C1 segment of cervical spinal cord (tissue), 14 donors: ENCODE results near the gene POLR1A.

Experiments
- DNase-seq, 14 donors: peaks; one replicate each; lab custom pipeline; 2025; lab: John Stamatoyannopoulos, UW

The POLR1A gene

DNA sequence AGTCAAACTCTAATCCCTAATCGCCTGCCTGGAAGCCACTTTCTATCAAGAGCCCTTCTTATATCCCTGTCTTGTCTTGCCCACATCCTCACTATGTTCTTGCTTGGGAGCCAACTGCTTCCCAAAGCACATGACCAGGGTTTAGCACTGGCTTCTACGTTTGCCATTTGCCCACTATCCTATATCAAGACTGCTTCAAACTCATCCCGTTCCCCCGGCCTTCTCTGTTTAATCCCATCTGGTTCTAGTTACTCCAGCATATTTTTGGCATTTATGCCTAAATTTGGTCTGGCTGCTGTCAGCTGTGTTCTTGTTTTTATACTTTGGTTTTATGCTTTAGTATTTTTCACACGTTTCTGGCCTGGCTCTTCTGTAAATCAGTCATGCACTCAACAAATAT, 40.2 kb downstream of the POLR1A start:
- no peak for DNase-seq

DNA sequence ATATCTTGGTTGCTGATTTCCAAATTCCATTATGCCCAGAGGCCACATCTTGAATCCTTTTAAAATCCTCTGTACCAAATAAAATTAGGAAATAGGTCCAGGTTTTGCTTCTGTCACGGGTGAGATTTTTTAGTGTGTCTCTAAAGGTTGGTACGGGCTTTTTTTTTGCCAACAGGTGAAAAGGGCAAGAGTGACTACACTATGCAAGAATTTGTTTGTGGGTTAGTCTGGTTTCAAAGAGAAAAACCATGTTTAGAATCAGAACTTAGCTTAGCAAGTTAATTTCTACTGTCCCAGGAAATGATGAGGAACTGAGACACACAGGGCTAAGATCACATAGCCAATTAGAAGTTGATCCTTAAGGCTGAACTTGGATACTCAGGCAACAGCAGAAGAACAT, 41.7 kb downstream of the POLR1A start:
- no peak for DNase-seq

DNA sequence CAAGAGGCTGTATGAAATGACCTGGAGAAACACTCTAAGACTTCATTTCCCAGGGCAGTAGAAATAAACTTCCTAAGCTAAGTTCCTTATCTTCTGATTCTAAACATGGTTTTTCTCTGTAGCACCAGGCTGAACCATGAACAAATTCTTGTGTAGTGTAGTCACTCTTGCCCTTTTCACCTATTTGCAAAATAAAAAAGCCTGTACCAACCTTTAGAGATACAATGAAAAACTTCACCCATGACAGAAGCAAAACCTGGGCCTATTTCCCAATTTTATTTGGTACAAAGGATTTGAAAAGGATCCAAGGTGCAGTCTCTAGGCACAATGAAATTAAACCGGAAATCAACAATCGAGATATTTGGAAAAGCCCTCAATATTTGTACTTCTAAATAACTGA, 43.6 kb downstream of the POLR1A start:
- no peak for DNase-seq

DNA sequence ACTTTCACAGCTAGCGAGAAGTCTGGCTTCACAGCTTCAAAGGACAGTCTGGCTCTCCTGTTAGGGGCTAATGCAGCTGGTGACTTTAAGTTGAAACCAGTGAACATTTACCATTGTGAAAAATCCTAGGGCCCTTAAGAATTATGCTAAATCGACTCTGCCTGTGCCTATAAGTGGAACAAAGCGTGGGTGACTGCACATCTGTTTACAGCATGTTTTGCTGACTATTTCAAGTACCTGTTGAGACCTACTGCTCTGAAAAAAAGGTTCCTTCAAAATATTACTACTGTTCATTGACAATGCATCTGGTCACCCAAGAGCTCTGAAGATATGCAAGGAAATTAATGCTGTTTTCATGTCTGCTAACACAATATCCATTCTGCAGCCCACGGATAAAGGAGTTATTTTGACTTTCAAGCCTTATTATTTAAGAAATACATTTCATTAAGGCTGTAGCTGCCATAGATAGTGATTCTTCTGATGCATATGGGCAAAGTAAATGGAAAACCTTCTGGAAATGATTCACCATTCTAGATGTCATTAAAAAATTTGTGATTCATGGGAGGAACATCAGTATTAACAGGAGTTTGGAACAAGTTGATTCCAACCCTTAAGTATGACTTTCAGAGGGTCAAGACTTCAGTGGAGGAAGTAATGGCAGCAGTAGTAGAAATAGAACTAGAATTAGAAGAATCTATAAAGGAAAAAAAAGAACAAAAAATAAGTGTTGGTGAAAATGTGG, 48.9 kb downstream of the POLR1A start:
- no peak for DNase-seq

GRCh38 chr2:86055314-86055713, 50.4 kb downstream of the POLR1A start:
- no peak for DNase-seq

- DNase-seq, result no peak
Observed at GRCh38 chr2:86054535-86055082, 51.1 kb downstream of the POLR1A start.

DNA sequence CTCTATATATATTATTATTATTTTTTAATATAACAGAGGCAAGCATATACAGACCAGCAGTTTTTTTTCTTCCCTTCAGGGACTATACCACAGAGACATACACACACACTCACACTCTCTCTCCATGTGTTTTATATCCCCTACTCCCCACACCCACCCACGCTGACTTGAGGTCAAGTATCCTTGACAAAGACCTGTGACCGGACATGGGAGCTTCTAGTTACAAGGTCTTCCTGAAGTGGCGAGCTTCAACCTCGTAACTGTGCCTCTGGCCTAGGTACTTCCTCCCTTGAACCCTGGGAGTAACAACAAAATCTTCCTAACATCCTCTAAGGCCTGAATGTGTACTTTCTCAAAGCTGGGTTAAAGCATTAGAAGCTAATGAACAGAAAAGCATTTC, 52.5 kb downstream of the POLR1A start:
- no peak for DNase-seq

- no peak for DNase-seq
Observed at GRCh38 chr2:86052676-86053075, 53.0 kb downstream of the POLR1A start.

- DNase-seq, result no peak
Observed at GRCh38 chr2:86052265-86052664, 53.4 kb downstream of the POLR1A start.

DNA sequence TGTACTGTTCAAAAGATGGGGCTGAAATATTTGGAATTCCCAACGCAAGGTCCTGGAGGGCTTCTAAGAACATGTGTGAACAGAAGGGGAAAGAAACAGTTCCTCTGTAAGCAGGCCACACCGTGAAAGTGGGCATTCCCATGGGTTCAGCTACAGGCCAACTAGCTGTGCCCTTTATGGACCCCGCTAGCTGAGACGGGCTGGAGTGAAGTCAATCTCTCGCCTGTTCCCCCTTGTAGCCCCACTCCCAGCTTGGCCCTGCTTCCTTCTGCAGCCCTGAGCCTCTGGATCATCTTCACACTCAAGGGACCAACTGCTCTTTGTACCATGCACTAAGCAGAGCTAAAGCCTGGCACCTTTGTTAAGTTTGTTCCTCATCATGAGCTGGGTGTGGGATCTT, 55.4 kb downstream of the POLR1A start:
- no peak for DNase-seq

DNA sequence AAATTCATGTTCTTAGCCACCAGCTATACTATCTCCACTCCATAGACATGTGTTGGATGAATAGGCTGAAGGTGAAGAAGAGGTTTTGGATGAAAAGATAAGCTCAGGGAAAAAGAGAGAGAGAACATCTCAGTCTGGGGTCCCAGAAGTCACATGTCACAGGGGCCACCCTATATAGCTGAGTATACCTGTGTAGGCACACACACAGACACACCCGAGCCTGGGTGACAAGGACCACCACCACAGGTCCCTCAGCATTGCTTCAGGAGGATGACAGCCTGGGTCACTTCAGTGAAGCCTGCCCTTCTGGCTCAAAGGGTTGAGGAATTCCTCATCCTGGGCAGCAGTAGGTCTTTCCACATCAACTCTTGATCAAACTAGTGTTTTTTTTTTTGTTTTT, 56.2 kb downstream of the POLR1A start:
- DNase-seq, result no peak

DNA sequence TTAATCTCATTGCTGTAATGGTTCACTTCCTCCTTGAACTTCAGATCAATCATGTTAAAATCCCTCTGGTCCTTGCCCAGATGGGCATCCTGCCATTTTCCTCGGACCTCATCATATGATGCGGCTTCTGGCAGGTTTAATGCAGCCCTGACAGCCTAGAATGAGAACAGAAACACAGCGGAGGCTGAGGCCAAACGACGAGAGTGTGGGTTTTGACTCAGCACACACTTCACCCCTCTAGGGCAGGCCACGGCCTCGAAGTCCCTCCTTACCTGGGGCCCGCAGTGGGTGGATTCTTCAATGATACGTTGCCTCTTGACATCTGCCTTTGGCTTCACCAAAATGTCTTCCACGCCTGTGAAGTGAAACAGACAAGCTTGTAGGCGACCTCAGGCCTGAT, 56.8 kb downstream of the POLR1A start:
- no peak for DNase-seq

DNA sequence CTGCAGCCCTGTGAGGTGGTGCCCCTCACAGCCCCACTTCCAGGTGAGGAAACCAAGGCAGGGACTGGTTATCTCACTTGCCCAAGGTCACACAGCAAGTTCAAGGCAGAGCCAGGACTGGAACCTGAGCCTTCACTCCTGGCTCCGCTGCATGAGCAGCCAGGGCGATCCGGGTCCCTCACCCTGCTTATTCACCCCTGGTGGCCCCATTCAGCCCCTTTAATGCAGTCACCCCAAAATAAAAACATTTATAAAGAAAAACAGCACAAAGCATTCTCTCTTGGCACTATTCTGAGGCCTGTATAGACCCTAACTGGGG, 57.3 kb downstream of the POLR1A start:
- no peak for DNase-seq

- DNase-seq, result no peak
Observed at GRCh38 chr2:86047575-86048382, 57.9 kb downstream of the POLR1A start.

- no peak for DNase-seq
Observed at GRCh38 chr2:86045541-86045940, 60.1 kb downstream of the POLR1A start.

DNA sequence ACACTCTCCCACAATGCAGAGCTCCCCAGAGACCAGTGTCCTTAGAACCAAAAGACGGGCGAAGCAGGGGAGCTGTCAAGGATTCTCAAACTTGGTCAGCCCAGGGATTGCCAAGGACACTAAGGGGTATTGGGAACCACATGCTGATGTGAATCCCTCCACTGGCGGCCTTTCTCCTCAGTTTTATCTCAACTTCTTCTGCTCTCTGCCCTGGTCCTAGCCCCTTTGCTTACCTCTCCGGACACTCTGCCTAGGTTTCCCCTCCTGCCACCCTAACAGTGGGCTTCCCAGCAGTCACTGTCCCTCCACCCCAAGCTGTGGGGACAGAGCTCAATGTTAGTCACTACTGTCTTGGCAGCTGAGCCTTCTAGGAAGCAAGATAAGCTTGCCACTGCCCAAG, 61.1 kb downstream of the POLR1A start:
- DNase-seq, result no peak

GRCh38 chr2:86044045-86044444, 61.6 kb downstream of the POLR1A start:
- DNase-seq, result no peak

DNA sequence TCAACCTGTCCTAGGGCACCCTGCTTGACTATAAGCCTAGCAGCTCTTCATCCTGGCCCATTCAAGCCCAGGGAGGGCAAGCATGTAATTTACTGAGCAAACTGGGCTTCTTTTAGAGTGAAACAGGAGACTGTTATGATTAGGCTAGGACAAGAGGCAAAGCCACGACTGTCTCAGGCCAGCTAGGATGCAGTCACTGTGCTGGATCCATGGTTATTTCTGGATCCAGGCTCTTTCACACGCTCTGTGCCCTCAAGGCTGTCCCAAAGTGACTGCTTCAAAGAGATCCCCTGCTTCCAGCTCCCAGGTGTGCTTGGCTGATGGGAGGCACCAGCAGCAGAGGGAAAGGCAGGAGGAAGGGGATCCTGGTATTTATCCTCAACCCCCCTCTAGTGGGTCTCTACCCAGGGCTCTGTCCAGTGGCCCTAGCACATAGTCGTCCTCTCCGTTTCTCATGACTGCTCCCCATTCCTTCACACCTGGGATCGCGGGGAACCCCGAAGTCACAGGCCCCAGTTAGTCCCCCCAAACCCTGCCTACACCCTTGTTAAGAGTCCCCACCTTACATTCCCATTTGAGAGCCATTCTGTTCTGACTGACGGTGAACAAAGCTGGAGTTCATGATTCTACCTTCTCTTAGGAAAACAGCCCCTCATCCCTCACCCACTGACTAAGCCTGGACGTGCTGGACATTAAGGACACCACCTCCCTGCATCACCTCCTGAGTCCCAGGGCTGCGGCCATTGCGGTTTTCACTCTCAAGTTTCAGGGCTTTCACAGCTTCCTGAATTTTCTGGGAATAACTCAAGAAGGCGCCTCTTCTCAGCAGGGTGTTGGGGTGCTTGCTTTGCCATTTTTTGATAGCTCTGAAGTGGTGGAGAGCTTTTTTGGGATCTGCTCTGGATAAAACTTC, 63.2 kb downstream of the POLR1A start:
- DNase-seq, result no peak

DNA sequence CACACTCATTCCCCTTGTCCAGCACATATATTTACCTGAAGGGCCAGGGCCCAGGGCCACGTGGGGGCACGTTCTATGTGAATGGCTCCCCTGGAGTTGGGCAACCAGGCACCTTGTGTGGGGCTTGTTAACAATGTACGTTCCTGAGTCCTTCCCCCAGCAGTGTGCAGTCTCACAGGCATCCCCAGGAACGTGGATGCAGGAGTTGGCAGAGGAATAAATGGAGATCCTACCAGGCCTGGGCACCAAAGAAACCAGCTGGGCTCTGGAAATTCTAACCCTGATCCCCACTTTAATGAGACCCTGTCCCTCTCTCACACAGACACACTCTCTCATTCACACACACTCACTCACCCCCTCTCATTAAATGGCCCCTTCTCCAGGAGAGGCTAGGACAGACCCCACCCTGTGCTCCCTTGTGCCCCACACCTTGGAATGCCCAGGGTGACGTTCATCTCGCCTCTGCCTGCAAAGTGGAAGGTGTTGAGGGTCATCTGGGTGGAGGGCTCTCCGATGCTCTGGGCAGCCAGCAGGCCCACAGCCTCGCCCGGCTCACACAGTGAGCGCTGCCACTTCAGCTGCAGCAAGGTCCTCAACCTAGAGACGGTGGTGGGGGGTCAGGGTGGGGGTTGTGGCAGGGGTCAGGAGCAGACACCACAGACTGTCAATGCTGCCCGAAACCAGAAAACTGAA, 65.6 kb downstream of the POLR1A start:
- no peak for DNase-seq

DNA sequence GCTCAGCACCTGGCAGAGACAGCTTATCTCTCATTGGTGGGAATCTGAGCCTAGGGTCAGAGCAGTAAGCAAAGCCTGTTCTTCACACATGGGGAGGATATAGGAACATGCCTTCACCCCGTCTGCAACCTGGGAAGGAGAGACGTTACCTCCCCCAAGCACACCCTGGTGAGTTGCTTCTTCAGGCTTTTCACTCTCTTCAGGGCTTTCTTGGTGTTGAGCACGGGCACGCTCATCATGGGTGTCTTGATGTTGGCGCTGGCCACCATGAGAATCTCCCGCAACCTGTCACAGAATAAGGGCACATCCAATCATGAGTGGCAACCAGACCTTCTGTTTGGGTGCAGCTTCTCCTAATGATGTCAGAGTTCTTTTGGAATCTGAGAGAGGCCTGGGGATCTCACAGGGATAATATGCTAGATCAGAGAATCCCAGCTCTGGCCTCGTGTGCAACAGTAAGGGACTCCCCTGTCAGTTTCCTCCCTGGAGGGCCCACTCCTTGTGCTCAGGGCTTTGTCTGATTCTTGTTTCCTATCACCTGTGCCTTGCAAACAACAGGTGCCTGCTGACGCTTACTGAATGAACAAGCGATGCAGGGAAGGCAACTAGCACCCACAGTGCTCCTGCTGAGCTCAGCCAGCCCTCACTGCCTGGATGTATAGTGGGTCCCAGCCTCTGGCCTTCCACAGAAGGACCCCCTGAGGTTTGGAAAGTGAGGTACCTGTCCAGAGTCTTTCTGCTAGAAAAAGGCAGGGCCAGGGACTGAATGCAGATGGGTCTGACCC, 66.3 kb downstream of the POLR1A start:
- DNase-seq, result no peak
